Measurements from ENCODE around the gene WDR45B. TPM values are rescaled to one million over a fixed set of nuclear protein-coding genes. Genes with fewer than 3 reads are reported as not detected.

The WDR45B gene
- total RNA-seq, 4 donors from 2014 or later, result 79.3 to 95.9 (median 84.2) TPM

DNA sequence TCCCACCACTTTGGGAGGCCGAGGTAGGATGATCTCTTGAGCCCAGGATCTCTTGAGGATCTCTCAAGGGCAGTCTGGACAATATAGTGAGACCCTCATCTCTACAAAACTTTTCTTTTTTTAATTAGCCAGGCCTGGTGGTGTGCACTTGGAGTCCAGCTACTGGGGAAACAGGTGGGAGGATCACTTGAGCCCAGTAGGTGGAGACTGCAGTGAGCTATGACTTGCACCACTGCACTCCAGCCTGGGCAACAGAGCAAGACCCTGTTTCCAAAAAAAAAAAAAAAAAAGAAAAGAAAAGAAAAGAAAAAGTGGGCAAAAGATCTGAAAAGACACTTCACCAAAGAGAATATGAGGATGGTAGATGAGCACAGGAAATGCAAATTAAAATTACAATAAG is 35.3 kb upstream of the WDR45B start:
- no peak for DNase-seq
- Histone ChIP-seq H3K27ac (no peak overlapping the region), H3K27me3 (no peaks in the 10 kb centered on the region), H3K36me3 (no peaks in the 10 kb centered on the region), H3K9me3 (no peaks in the 10 kb centered on the region), H3K4me1 (no peaks in the 10 kb centered on the region), H3K4me3 (replicated peaks in 1 of 3) (no peak overlapping the region)
- intact Hi-C loops (cut with DNase I), result no loop called here
- 88 to 97% methylated on average over 1 of the region's 1 CpG for WGBS, 2 donors
- TF ChIP-seq, protein P1, sequence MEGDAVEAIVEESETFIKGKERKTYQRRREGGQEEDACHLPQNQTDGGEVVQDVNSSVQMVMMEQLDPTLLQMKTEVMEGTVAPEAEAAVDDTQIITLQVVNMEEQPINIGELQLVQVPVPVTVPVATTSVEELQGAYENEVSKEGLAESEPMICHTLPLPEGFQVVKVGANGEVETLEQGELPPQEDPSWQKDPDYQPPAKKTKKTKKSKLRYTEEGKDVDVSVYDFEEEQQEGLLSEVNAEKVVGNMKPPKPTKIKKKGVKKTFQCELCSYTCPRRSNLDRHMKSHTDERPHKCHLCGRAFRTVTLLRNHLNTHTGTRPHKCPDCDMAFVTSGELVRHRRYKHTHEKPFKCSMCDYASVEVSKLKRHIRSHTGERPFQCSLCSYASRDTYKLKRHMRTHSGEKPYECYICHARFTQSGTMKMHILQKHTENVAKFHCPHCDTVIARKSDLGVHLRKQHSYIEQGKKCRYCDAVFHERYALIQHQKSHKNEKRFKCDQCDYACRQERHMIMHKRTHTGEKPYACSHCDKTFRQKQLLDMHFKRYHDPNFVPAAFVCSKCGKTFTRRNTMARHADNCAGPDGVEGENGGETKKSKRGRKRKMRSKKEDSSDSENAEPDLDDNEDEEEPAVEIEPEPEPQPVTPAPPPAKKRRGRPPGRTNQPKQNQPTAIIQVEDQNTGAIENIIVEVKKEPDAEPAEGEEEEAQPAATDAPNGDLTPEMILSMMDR (IDR thresholded peaks at IDR 0.05), result no peak
- TF ChIP-seq POLR2A (IDR thresholded peaks at IDR 0.05), result no peak

DNA sequence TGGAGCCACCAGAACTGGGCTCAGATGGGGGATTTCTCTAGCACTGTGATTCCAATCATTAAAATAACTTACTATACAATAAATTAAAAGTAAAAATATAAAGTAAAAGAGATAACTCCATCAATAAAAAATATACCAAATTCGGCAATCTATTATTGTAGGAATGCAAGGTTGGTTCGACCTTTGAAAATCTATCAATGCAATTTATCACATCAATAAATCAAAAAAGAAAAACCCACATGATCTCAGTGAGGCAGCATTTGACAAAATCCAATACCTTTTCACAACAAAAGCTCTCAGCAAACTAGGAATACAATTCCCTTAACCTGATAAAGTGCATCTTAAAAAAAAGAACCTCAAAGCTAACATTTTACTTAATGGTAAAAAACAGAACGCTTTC is 33.3 kb upstream of the WDR45B start:
- TF ChIP-seq POLR2A (IDR thresholded peaks at IDR 0.05), result no peak
- TF ChIP-seq, protein P1 (IDR thresholded peaks at IDR 0.05), result no peak
- intact Hi-C loops (cut with DNase I), result no loop called here
- whole genome bisulfite sequencing, 2 donors, result 95 to 97% methylated on average over 3 of the region's 3 CpGs
- no peaks in the 10 kb centered on the region for H3K27me3 ChIP-seq
- no peaks in the 10 kb centered on the region for H3K36me3 ChIP-seq
- H3K4me3 ChIP-seq (replicated peaks in 1 of 3), result no peak overlapping the region
- H3K9me3 ChIP-seq, result no peaks in the 10 kb centered on the region
- DNase-seq, result no peak
- H3K4me1 ChIP-seq, result no peaks in the 10 kb centered on the region
- no peak overlapping the region for H3K27ac ChIP-seq

DNA sequence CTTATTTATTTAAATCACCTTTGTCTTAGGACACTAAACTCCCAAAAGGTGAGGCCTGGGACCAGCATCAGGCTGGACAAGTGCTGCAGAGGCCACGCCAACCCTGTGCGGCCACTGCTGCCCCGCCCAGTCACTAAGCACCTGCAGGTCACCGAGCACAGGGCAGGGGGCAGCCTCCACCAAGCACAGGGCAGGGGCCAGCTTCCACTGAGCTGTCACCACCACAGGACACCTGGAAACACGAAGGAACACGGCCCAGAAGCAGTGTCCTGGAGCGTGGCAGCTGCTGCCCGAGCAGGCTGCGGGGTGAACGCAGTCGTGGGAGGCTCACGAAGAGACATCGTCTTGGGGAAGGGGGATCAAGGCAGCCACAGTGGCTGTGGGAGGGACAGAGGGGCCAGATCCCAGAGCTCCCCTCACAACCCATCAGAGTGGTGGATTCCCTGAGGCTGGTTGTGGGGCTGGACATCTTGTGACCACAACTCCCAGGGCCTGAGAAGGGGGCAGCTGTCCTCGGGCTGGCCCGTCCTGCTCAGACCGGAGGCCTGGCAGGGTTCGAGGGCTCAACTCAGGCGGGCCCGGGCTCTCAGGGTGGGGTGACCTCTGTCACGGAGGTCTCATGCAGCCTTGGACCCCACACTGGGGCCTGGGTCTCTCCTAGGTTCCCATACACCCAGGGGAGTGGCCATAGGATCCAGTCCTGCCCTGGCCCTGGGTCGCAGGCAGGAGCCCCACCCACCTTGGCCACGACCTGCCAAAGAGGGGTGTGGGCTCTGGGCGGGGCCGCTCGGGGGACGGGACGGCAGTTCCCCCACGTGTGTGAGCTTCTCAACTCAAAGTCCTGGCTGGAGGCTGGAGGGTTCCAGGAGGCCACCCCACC is 31.6 kb upstream of the WDR45B start:
- H3K4me1 ChIP-seq, result no peaks in the 10 kb centered on the region
- no peak for DNase-seq
- H3K9me3 ChIP-seq, result no peaks in the 10 kb centered on the region
- no peaks in the 10 kb centered on the region for H3K36me3 ChIP-seq
- TF ChIP-seq POLR2A (IDR thresholded peaks at IDR 0.05), result no peak
- TF ChIP-seq, protein P1 (IDR thresholded peaks at IDR 0.05), result no peak
- H3K4me3 ChIP-seq (replicated peaks in 1 of 3), result no peak overlapping the region
- 92 to 93% methylated on average over 19 to 20 of the region's 28 CpGs for WGBS, 2 donors
- intact Hi-C loops (cut with DNase I), result no loop called here
- H3K27me3 ChIP-seq, result no peaks in the 10 kb centered on the region
- no peak overlapping the region for H3K27ac ChIP-seq

DNA sequence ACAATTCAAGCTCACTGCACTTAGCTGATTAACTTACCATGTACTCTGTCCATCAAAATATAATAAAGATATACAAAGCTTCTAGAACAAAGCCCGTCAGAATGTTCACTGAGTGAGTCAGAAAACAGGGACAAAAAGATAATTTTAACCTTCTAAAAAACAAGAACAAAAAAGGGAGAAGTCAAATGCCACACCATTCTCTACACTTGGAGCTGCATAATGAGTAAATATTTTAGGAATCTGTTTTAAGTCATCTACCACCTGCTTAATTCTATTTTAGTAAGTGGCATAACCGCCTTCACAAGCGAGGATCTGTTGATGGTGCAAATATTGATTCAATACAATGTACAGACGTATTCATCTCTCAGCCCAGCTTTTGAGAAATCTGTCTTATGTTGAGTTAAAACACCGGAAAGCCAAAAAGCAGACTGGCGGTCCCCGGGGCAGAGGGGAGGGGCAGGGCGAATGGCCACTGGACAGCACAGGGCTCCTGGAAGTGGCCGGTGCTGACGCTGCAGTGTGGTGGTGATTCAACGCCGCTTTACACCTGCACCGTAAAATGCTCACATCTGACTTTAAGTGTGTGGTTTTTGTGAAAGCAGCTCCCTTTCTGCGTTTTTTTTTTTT is 30.1 kb upstream of the WDR45B start:
- Histone ChIP-seq H3K36me3 (no peaks in the 10 kb centered on the region), H3K9me3 (no peaks in the 10 kb centered on the region), H3K4me1 (no peaks in the 10 kb centered on the region), H3K4me3 (replicated peaks in 1 of 3) (no peak overlapping the region), H3K27me3 (no peaks in the 10 kb centered on the region), H3K27ac (no peak overlapping the region)
- no peak for DNase-seq
- TF ChIP-seq POLR2A (IDR thresholded peaks at IDR 0.05), result no peak
- TF ChIP-seq, protein P1 (IDR thresholded peaks at IDR 0.05), result no peak
- WGBS, 2 donors, result 82 to 86% methylated on average over 14 of the region's 14 CpGs
- intact Hi-C loops (cut with DNase I), result no loop called here

DNA sequence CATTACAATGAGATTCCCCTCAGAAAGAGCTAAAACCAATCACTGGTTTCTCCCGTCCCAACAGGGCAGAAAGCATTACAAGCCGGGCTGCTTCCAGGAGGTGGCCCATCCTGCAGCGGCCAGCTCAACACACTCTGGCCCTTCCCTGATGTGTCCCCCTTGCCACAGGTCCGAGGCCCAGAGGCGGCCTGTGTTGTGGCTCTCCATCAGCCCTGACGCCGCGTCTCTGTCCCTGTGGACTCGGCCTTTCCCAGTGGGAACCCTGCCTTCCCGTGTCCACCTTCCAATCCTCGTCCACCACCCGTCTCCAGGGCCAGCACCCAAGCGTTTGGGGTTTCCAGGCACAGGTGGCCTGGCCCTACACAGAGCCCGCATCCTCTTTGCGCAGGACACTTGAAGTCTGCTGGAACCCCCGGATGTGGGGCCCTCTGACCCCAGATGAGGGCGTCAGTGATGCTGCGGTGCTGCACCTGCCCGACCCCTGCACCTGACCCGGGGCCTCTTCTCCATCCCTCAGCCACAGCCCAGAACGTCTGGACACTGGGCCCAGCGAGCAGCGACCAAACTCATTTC is 29.2 kb upstream of the WDR45B start:
- no peak overlapping the region for H3K27ac ChIP-seq
- H3K27me3 ChIP-seq, result no peaks in the 10 kb centered on the region
- WGBS, 2 donors, result 88 to 90% methylated on average over 22 to 23 of the region's 23 CpGs
- H3K9me3 ChIP-seq, result no peaks in the 10 kb centered on the region
- no peak for DNase-seq
- no peak overlapping the region for H3K4me3 ChIP-seq (replicated peaks in 1 of 3)
- H3K36me3 ChIP-seq, result no peaks in the 10 kb centered on the region
- H3K4me1 ChIP-seq, result no peaks in the 10 kb centered on the region
- intact Hi-C loops (cut with DNase I), result no loop called here
- TF ChIP-seq, protein P1 (IDR thresholded peaks at IDR 0.05), result no peak
- TF ChIP-seq POLR2A (IDR thresholded peaks at IDR 0.05), result no peak
